ENCODE results near the gene CARMIL3.
"Not testable (repeated sequence)": the region's sequence is repeated elsewhere in the genome, so short reads cannot be mapped to it uniquely, and the experiment has no call there.

CARMIL3 gene

DNA sequence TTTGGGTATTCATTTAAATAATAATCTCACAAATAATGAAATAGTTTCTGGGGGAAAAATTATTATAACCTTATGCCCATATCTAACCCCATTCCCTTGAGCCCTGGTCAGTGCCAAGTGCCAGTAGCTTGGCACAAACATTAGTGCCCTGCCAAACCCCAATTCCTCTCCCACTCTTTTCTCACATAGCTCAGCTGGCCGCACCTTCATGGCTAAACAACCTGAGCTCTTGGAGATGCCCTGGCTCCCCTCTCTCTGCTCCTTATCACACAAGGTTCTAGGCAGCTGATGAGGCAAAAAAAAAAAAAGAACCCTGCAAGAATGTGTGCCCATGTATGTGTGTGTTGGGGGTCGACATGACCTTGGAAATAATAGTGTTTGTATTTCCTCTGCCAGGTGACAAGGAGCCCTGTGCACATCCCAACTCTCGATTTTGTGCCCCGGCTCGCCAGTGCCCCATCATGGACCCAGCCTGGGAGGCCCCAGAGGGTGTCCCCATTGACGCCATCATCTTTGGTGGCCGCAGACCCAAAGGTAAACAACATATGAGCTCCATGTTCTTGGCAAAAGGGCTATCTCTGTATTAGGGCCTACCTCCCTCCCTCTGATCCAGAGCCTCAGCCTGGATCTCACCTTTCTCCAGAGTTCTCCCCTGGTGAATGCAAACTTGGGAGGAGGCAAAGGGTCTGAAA lies 50.7 kb downstream of the CARMIL3 start:
- H3K27me3 ChIP-seq (ENCODE audit: insufficient read depth, low read length), result no peaks in the 10 kb centered on the region
- H3K9ac ChIP-seq (ENCODE audit: low read length), result no peak overlapping the region
- H3K27ac ChIP-seq (ENCODE audit: low read depth, low read length, poor library complexity, severe bottlenecking), result no peak overlapping the region
- peaks cover 34% of the 10 kb centered on the region for H3K36me3 ChIP-seq (ENCODE audit: insufficient read depth, low read length)
- no peaks in the 10 kb centered on the region; the same call in 1 of the 2 replicates for H3F3A ChIP-seq (ENCODE audit: insufficient read depth, low read length)
- no peaks in the 10 kb centered on the region for H3K79me2 ChIP-seq (ENCODE audit: insufficient read depth, low read length)
- no peaks in the 10 kb centered on the region for H3K4me1 ChIP-seq (ENCODE audit: insufficient read depth, low read length, severe bottlenecking)
- no peaks in the 10 kb centered on the region for H3K9me3 ChIP-seq (ENCODE audit: low read length)
- H3K4me2 ChIP-seq (ENCODE audit: low read length), result no peak overlapping the region
- no peaks in the 10 kb centered on the region for H4K20me1 ChIP-seq (ENCODE audit: insufficient read depth, low read length)
- no peak overlapping the region for H2AFZ ChIP-seq (ENCODE audit: low read length)
- TF ChIP-seq EZH2 (IDR thresholded peaks at IDR 0.05; ENCODE audit: borderline replicate concordance, low read length), result no peak
- TF ChIP-seq, protein P1, sequence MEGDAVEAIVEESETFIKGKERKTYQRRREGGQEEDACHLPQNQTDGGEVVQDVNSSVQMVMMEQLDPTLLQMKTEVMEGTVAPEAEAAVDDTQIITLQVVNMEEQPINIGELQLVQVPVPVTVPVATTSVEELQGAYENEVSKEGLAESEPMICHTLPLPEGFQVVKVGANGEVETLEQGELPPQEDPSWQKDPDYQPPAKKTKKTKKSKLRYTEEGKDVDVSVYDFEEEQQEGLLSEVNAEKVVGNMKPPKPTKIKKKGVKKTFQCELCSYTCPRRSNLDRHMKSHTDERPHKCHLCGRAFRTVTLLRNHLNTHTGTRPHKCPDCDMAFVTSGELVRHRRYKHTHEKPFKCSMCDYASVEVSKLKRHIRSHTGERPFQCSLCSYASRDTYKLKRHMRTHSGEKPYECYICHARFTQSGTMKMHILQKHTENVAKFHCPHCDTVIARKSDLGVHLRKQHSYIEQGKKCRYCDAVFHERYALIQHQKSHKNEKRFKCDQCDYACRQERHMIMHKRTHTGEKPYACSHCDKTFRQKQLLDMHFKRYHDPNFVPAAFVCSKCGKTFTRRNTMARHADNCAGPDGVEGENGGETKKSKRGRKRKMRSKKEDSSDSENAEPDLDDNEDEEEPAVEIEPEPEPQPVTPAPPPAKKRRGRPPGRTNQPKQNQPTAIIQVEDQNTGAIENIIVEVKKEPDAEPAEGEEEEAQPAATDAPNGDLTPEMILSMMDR (IDR thresholded peaks at IDR 0.05; ENCODE audit: low read length), result no peak
- H3K4me3 ChIP-seq (ENCODE audit: low read depth, low read length, poor library complexity, severe bottlenecking), result no peak overlapping the region
- H3K9me2 ChIP-seq (ENCODE audit: low read depth, low read length), result no peaks in the 10 kb centered on the region

DNA sequence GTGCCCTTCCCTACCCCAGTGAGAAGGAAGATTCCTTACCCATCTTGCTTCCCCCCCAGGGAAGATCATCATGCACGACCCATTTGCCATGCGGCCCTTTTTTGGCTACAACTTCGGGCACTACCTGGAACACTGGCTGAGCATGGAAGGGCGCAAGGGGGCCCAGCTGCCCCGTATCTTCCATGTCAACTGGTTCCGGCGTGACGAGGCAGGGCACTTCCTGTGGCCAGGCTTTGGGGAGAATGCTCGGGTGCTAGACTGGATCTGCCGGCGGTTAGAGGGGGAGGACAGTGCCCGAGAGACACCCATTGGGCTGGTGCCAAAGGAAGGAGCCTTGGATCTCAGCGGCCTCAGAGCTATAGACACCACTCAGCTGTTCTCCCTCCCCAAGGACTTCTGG lies 51.6 kb downstream of the CARMIL3 start:
- Histone ChIP-seq H3K4me1 (ENCODE audit: insufficient read depth, low read length, severe bottlenecking) (peaks cover under 1% of the 10 kb centered on the region), H3K4me3 (ENCODE audit: low read depth, low read length, poor library complexity, severe bottlenecking) (no peak overlapping the region), H3K27me3 (ENCODE audit: insufficient read depth, low read length) (no peaks in the 10 kb centered on the region), H3K79me2 (ENCODE audit: insufficient read depth, low read length) (no peaks in the 10 kb centered on the region), H3K4me2 (ENCODE audit: low read length) (no peak overlapping the region), H3K9me2 (ENCODE audit: low read depth, low read length) (no peaks in the 10 kb centered on the region), H3K36me3 (ENCODE audit: insufficient read depth, low read length) (peaks cover 34% of the 10 kb centered on the region), H3F3A (ENCODE audit: insufficient read depth, low read length) (no peaks in the 10 kb centered on the region; the same call in 1 of the 2 replicates), H4K20me1 (ENCODE audit: insufficient read depth, low read length) (no peaks in the 10 kb centered on the region), H3K9me3 (ENCODE audit: low read length) (no peaks in the 10 kb centered on the region), H2AFZ (ENCODE audit: low read length) (no peak overlapping the region), H3K9ac (ENCODE audit: low read length) (no peak overlapping the region), H3K27ac (ENCODE audit: low read depth, low read length, poor library complexity, severe bottlenecking) (no peak overlapping the region)
- TF ChIP-seq, protein P1 (IDR thresholded peaks at IDR 0.05; ENCODE audit: low read length), result no peak
- no peak for TF ChIP-seq EZH2 (IDR thresholded peaks at IDR 0.05; ENCODE audit: borderline replicate concordance, low read length)

DNA sequence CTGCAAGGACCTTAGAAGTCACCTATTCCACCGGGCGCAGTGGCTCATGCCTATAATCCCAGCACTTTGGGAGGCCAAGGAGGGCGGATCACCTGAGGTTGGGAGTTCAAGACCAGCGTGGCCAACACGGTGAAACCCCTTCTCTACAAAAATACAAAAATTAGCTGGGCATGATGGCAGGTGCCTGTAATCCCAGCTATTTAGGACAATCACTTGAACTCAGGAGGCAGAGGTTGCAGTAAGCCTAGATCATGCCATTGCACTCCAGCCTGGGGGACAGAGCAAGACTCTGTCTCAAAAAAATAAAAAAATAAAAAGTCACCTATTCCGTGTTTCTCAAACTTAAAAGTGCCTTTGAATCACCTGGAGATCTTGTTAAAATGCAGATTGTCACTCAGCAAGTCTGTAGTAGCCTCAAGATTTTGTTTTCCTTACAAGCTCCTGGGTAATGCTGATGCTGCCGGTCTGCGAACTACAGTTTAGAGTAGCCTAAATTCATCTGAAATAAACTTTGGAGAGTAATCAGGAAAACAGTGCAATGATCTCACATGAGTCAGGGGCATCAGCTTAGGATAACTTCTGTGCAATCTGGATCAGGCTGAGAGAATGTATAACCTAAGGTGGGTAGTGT lies 53.9 kb downstream of the CARMIL3 start:
- H3K27ac ChIP-seq (ENCODE audit: low read depth, low read length, poor library complexity, severe bottlenecking); H4K20me1 ChIP-seq (ENCODE audit: insufficient read depth, low read length); H3F3A ChIP-seq (ENCODE audit: insufficient read depth, low read length); H3K4me3 ChIP-seq (ENCODE audit: low read depth, low read length, poor library complexity, severe bottlenecking); H3K4me1 ChIP-seq (ENCODE audit: insufficient read depth, low read length, severe bottlenecking); H3K27me3 ChIP-seq (ENCODE audit: insufficient read depth, low read length); H3K79me2 ChIP-seq (ENCODE audit: insufficient read depth, low read length); H3K9me2 ChIP-seq (ENCODE audit: low read depth, low read length); H3K4me2 ChIP-seq (ENCODE audit: low read length); H3K9me3 ChIP-seq (ENCODE audit: low read length); H2AFZ ChIP-seq (ENCODE audit: low read length); H3K9ac ChIP-seq (ENCODE audit: low read length): not testable (repeated sequence)
- H3K36me3 ChIP-seq (ENCODE audit: insufficient read depth, low read length), result peaks cover 22% of the 10 kb centered on the region
